Adrenal gland (tissue), 12 donors: ENCODE data around the gene C1orf122. TPM values are rescaled to one million over a fixed set of nuclear protein-coding genes. Genes with fewer than 3 reads are reported as not detected.
A peak's percentile ranks its signal among the peaks of the same experiment; 100 is the strongest.

Experiments used
- DNase-seq, 7 donors: peaks; one replicate each; pipeline ENCODE4 v3.0.0-alpha.2; 2019 to 2020
- H3K27ac ChIP-seq, 5 donors: fragments of 200-600 bp; sonication (generic) in 4 of 5; 1 replicate in 3 of 5; 2 replicates in 2 of 5; pipeline versions ENCODE4 v1.5.1 to v1.8.0; 2016 to 2020; ENCODE audit warnings: mild to moderate bottlenecking in 1 of 5
- H3K27me3 ChIP-seq: fragments of 200-600 bp; 2 replicates; pipeline ENCODE4 v1.8.0; 2021
- H3K36me3 ChIP-seq, 2 donors: fragments of 200-600 bp; replicated peaks in 1 of 2; 1 replicate in 1 of 2; 2 replicates in 1 of 2; pipeline versions ENCODE4 v1.5.1 to v1.8.0; 2018 to 2022
- H3K4me1 ChIP-seq, 2 donors: fragments of 200-600 bp; replicated peaks in 1 of 2; 1 replicate in 1 of 2; 2 replicates in 1 of 2; pipeline versions ENCODE4 v1.5.1 to v1.8.0; 2018 to 2021
- H3K4me3 ChIP-seq, 4 donors: fragments of 200-600 bp; sonication (generic) in 3 of 4; one replicate each; pipeline ENCODE4 v1.5.1; 2016 to 2018
- H3K9me3 ChIP-seq, 3 donors: fragments of 200-600 bp; sonication (generic) in 1 of 3; replicated peaks in 1 of 3; 1 replicate in 2 of 3; 2 replicates in 1 of 3; pipeline versions ENCODE4 v1.5.1 to v1.8.0; 2016 to 2021
- CTCF ChIP-seq, 6 experiments: fragments of 450-650 bp in 4 of 6; fragments of 200-600 bp in 2 of 6; sonication (generic) in 1 of 6; IDR thresholded peaks; 1 replicate in 5 of 6; 2 replicates in 1 of 6; pipeline versions ENCODE4 v1.5.1 to v1.8.0; 2016 to 2021; ENCODE audit warnings: antibody characterized with exemption in 6 of 6, mild to moderate bottlenecking in 2 of 6, moderate library complexity in 1 of 6
- POLR2A ChIP-seq, 2 donors: fragments of 450-650 bp; IDR thresholded peaks; one replicate each; pipeline ENCODE4 v1.6.1; 2017; ENCODE audit warnings: antibody characterized with exemption in 2 of 2, mild to moderate bottlenecking in 2 of 2, moderate library complexity in 1 of 2
- WGBS, 4 donors: extraction: QIAGEN DNeasy Blood & Tissue Kit in 2 of 4; methylation state at CpG; one replicate each; pipeline versions ENCODE4 v1.1.5 to v1.1.7; 2013 to 2017; 5-methylcytosine and 5-hydroxymethylcytosine counted together
- intact Hi-C, 2 donors: fragments of 100-400 bp; cut with DNase I; formaldehyde crosslinking; loops; one replicate each; pipeline versions ENCODE4 v1.14.1 to v1.15.0; 2022 to 2023
- polyA plus RNA-seq, 3 donors: library from polyadenylated mRNA; stranded (reverse); fragments of 200-250 nt in 2 of 3; fragments of 350-450 nt in 1 of 3; fragmentation: Illumina TruSeq in 1 of 3; extraction: RNeasy Lipid Tissue Mini Kit (QIAGEN cat#74804) in 1 of 3; gene quantifications; one replicate each; pipeline ENCODE4 v1.2.3, GENCODE V29; 2013 to 2014
- total RNA-seq, 9 donors: library from RNA; depleted of rRNA in 4 of 9; stranded (reverse); fragments of >200 nt in 4 of 9; fragments of 120-200 nt in 1 of 9; fragmentation: NEBNext Ultra II Directional in 1 of 9; extraction: Animal tissue kit (Norgen Biotek cat#: 25700) in 1 of 9; gene quantifications; one replicate each; pipeline versions ENCODE4 v1.1.0 to v1.2.4, GENCODE V29; 2013 to 2023
- donor health status: healthy with polysubstance abuse.
- donor health status: Bipolar disorder and iron deficiency.
- donor health status: DM: yes; HTN: yes; CAD: no.
- donor health status: DM: no; HTN: no; CAD: no.
- donor health status: DM: no; HTN: no; CAD: no.
- donor health status: DM: yes; HTN: yes; CAD: no.

The C1orf122 gene
- total and polyA plus RNA-seq, 12 donors: 21.0 to 173 (median 84.7) TPM

GRCh38 chr1:37793773-37794371, 13.7 kb upstream of the C1orf122 start, which contains the start of gene MANEAL:
TSS of gene MANEAL (plus strand) at chr1:37793847. CDS start at chr1:37794183, 336 bp downstream.
- no peaks in the 10 kb centered on the region for H3K36me3 ChIP-seq
- no peaks in the 10 kb centered on the region for H3K27me3 ChIP-seq
- H3K27ac ChIP-seq: peak within 1 kb of the TSS in 1 of 5 donors; percentile 29
- peak; percentile 36 to 70 (median 46) for DNase-seq
- 0 to 1% methylated on average over 68 to 81 of the region's 82 CpGs; no CpG with 5 or more reads in 2 of the 4 donors for WGBS, 4 donors
- intact Hi-C loops: no loop called here
- peak within 1 kb of the TSS in 2 of 4 donors; percentile 0 to 79 for H3K4me3 ChIP-seq
- H3K4me1 ChIP-seq: peaks cover 6 to 11% of the 10 kb centered on the region in 2 donors
- no peaks in the 10 kb centered on the region for H3K9me3 ChIP-seq
- TF ChIP-seq CTCF (IDR thresholded peaks at IDR 0.05) (no peak), POLR2A (IDR thresholded peaks at IDR 0.05) (no peak)

GRCh38 chr1:37794372-37795339, 12.9 kb upstream of the C1orf122 start:
- intact Hi-C loops: no loop called here
- 14 to 43% (median 28%) methylated on average over 9 to 59 of the region's 59 CpGs for WGBS, 4 donors
- H3K9me3 ChIP-seq: no peaks in the 10 kb centered on the region

GRCh38 chr1:37795340-37796125, 12.1 kb upstream of the C1orf122 start:
- Histone ChIP-seq H3K27ac (no peak overlapping the region), H3K36me3 (no peaks in the 10 kb centered on the region), H3K9me3 (no peaks in the 10 kb centered on the region), H3K27me3 (no peaks in the 10 kb centered on the region), H3K4me1 (peaks cover 6 to 11% of the 10 kb centered on the region in 2 donors), H3K4me3 (no peak overlapping the region)
- TF ChIP-seq CTCF (IDR thresholded peaks at IDR 0.05): no peak
- TF ChIP-seq POLR2A (IDR thresholded peaks at IDR 0.05): no peak
- intact Hi-C loops: no loop called here
- WGBS, 4 donors: 26 to 70% (median 35%) methylated on average over 9 to 22 of the region's 22 CpGs
- peak; percentile 43 to 71 (median 57) for DNase-seq

More at GRCh38 chr1:37794372-37795339, 12.9 kb upstream of the C1orf122 start:
- DNase-seq: no peak
- TF ChIP-seq POLR2A (IDR thresholded peaks at IDR 0.05) (no peak), CTCF (IDR thresholded peaks at IDR 0.05) (no peak)
- H3K27me3 ChIP-seq: no peaks in the 10 kb centered on the region
- no peaks in the 10 kb centered on the region for H3K36me3 ChIP-seq
- no peak overlapping the region for H3K27ac ChIP-seq
- peaks cover 6 to 11% of the 10 kb centered on the region in 2 donors for H3K4me1 ChIP-seq
- H3K4me3 ChIP-seq: peak overlapping the region in 1 of 4 donors; percentile 79
